Subcutaneous abdominal adipose tissue (tissue), 5 donors: ENCODE measurements around the gene FATE1.

Experiments used
- H3K27ac ChIP-seq: one replicate; pipeline ENCODE4 v1.7.0; 2013; ENCODE audit warnings: low read depth, mild to moderate bottlenecking, inconsistent platforms, low read length, moderate library complexity
- H3K27me3 ChIP-seq, 5 donors: one replicate each; pipeline ENCODE4 v1.7.0; 2013; ENCODE audit warnings: low read length in 5 of 5, inconsistent platforms in 1 of 5; ENCODE audit not compliant: control insufficient read depth in 5 of 5, insufficient read depth in 4 of 5
- H3K36me3 ChIP-seq, 5 donors: one replicate each; pipeline ENCODE4 v1.7.0; 2013; ENCODE audit warnings: low read length in 5 of 5; ENCODE audit not compliant: control insufficient read depth in 5 of 5, insufficient read depth in 5 of 5
- H3K4me1 ChIP-seq, 5 donors: one replicate each; pipeline ENCODE4 v1.7.0; 2013; ENCODE audit warnings: low read length in 5 of 5, mild to moderate bottlenecking in 3 of 5, moderate library complexity in 1 of 5; ENCODE audit not compliant: control insufficient read depth in 5 of 5, insufficient read depth in 5 of 5
- H3K4me3 ChIP-seq, 5 donors: one replicate each; pipeline ENCODE4 v1.7.0; 2013; ENCODE audit warnings: low read length in 5 of 5, low read depth in 1 of 5
- H3K9ac ChIP-seq, 5 donors: one replicate each; pipeline ENCODE4 v1.7.0; 2013; ENCODE audit warnings: low read length in 5 of 5, mild to moderate bottlenecking in 4 of 5, moderate library complexity in 3 of 5
- H3K9me3 ChIP-seq, 5 donors: one replicate each; pipeline ENCODE4 v1.7.0; 2013; ENCODE audit warnings: low read length in 5 of 5; ENCODE audit not compliant: control insufficient read depth in 5 of 5
- donor health status: healthy.
- donor health status: healthy.
- donor health status: healthy.
- donor health status: healthy.
- donor health status: healthy.

The FATE1 gene

GRCh38 chrX:151714362-151714761 lies 1.5 kb upstream of the FATE1 start:
- H3K27ac ChIP-seq, result no peak overlapping the region

GRCh38 chrX:151722241-151722846 lies 6.5 kb downstream of the FATE1 start:
- Histone ChIP-seq H3K4me3 (no peak overlapping the region), H3K9ac (no peak overlapping the region), H3K9me3 (no peaks in the 10 kb centered on the region), H3K36me3 (no peaks in the 10 kb centered on the region), H3K27me3 (peaks cover 0 to 18% (median 6%) of the 10 kb centered on the region in 5 donors), H3K4me1 (peaks cover 0 to 35% (median 9%) of the 10 kb centered on the region in 5 donors), H3K27ac (no peak overlapping the region)

More at GRCh38 chrX:151714362-151714761, 1.5 kb upstream of the FATE1 start:
- peaks cover 0 to 26% (median 6%) of the 10 kb centered on the region in 5 donors for H3K4me1 ChIP-seq
- no peak overlapping the region for H3K9ac ChIP-seq
- H3K9me3 ChIP-seq, result no peaks in the 10 kb centered on the region
- peaks cover 8 to 27% (median 13%) of the 10 kb centered on the region in 5 donors for H3K27me3 ChIP-seq
- H3K36me3 ChIP-seq, result no peaks in the 10 kb centered on the region
- no peak overlapping the region for H3K4me3 ChIP-seq

GRCh38 chrX:151723156-151723760 lies 7.4 kb downstream of the FATE1 start:
- Histone ChIP-seq H3K27ac (no peak overlapping the region), H3K4me3 (no peak overlapping the region), H3K9me3 (no peaks in the 10 kb centered on the region), H3K4me1 (peaks cover 0 to 34% (median 9%) of the 10 kb centered on the region in 5 donors), H3K27me3 (peaks cover 0 to 21% (median 8%) of the 10 kb centered on the region in 5 donors), H3K36me3 (no peaks in the 10 kb centered on the region), H3K9ac (no peak overlapping the region)

GRCh38 chrX:151724563-151725337 lies 8.9 kb downstream of the FATE1 start:
- H3K9ac ChIP-seq, result no peak overlapping the region
- H3K27me3 ChIP-seq, result peaks cover 2 to 21% (median 8%) of the 10 kb centered on the region in 5 donors
- H3K4me1 ChIP-seq, result peaks cover 0 to 34% (median 9%) of the 10 kb centered on the region in 5 donors
- no peaks in the 10 kb centered on the region for H3K9me3 ChIP-seq
- no peaks in the 10 kb centered on the region for H3K36me3 ChIP-seq
- H3K4me3 ChIP-seq, result no peak overlapping the region
- no peak overlapping the region for H3K27ac ChIP-seq

GRCh38 chrX:151725338-151725614 lies 9.4 kb downstream of the FATE1 start:
- Histone ChIP-seq H3K36me3 (no peaks in the 10 kb centered on the region), H3K27ac (no peak overlapping the region), H3K4me3 (no peak overlapping the region), H3K9me3 (no peaks in the 10 kb centered on the region), H3K4me1 (peaks cover 0 to 34% (median 9%) of the 10 kb centered on the region in 5 donors), H3K9ac (no peak overlapping the region), H3K27me3 (peaks cover 2 to 21% (median 8%) of the 10 kb centered on the region in 5 donors)

GRCh38 chrX:151726751-151727150 lies 10.9 kb downstream of the FATE1 start:
- Histone ChIP-seq H3K9me3 (no peaks in the 10 kb centered on the region), H3K27ac (no peak overlapping the region), H3K4me3 (no peak overlapping the region), H3K4me1 (peaks cover 0 to 34% (median 9%) of the 10 kb centered on the region in 5 donors), H3K36me3 (no peaks in the 10 kb centered on the region), H3K9ac (no peak overlapping the region), H3K27me3 (peaks cover 2 to 20% (median 8%) of the 10 kb centered on the region in 5 donors)

GRCh38 chrX:151727346-151727745 lies 11.5 kb downstream of the FATE1 start:
- peaks cover 0 to 34% (median 9%) of the 10 kb centered on the region in 5 donors for H3K4me1 ChIP-seq
- H3K27ac ChIP-seq, result no peak overlapping the region
- no peak overlapping the region for H3K9ac ChIP-seq
- H3K9me3 ChIP-seq, result no peaks in the 10 kb centered on the region
- H3K27me3 ChIP-seq, result peaks cover 5 to 24% (median 7%) of the 10 kb centered on the region in 5 donors
- no peak overlapping the region for H3K4me3 ChIP-seq
- H3K36me3 ChIP-seq, result no peaks in the 10 kb centered on the region

- peaks cover 0 to 16% (median 9%) of the 10 kb centered on the region in 5 donors for H3K4me1 ChIP-seq
- peaks cover 4 to 20% (median 9%) of the 10 kb centered on the region in 5 donors for H3K27me3 ChIP-seq
- H3K9me3 ChIP-seq, result no peaks in the 10 kb centered on the region
- no peak overlapping the region for H3K27ac ChIP-seq
- H3K4me3 ChIP-seq, result no peak overlapping the region
- H3K9ac ChIP-seq, result no peak overlapping the region
- H3K36me3 ChIP-seq, result no peaks in the 10 kb centered on the region
These were observed 13.4 kb downstream of the FATE1 start for GRCh38 chrX:151729056-151729725.

GRCh38 chrX:151734446-151734845 lies 18.6 kb downstream of the FATE1 start, which contains the start of gene CNGA2:
CNGA2 (plus strand) TSS chrX:151734746; CDS start chrX:151738484, 3,738 bp downstream.
- Histone ChIP-seq H3K27me3 (peaks cover 16 to 31% (median 23%) of the 10 kb centered on the region in 5 donors), H3K4me1 (no peaks in the 10 kb centered on the region), H3K9me3 (no peaks in the 10 kb centered on the region), H3K9ac (no peak within 1 kb of the TSS), H3K36me3 (no peaks in the 10 kb centered on the region), H3K4me3 (no peak within 1 kb of the TSS), H3K27ac (no peak within 1 kb of the TSS)
